HEK293 (cell line): ENCODE measurements around the gene MBTD1.

Experiments
- ATF2 ChIP-seq: fragments of 450-650 bp; formaldehyde crosslinking; IDR thresholded peaks from 2 replicates; pipeline ENCODE4 v1.5.1; 2016; ENCODE audit warnings: missing biosample characterization, missing genetic modification characterization, low read depth
- BCL11B ChIP-seq: fragments of 450-650 bp; formaldehyde crosslinking; IDR thresholded peaks from 2 replicates; pipeline ENCODE4 v1.5.1; 2016; ENCODE audit warnings: low read depth, missing biosample characterization, missing genetic modification characterization
- EGR2 ChIP-seq: fragments of 450-650 bp; formaldehyde crosslinking; IDR thresholded peaks from 2 replicates; pipeline ENCODE4 v1.5.1; 2016; ENCODE audit warnings: low read depth, missing biosample characterization, missing genetic modification characterization
- HOXD13 ChIP-seq: sonication (generic); formaldehyde crosslinking; IDR thresholded peaks from 2 replicates; pipeline ENCODE4 v1.8.0; 2022; ENCODE audit warnings: missing genetic modification reagents, borderline replicate concordance
- KLF10 ChIP-seq: fragments of 450-650 bp; IDR thresholded peaks from 2 replicates; pipeline ENCODE4 v1.5.1; 2018; ENCODE audit warnings: missing biosample characterization, mild to moderate bottlenecking, missing genetic modification characterization
- KLF7 ChIP-seq: fragments of 450-650 bp; formaldehyde crosslinking; IDR thresholded peaks from 2 replicates; pipeline ENCODE4 v1.5.1; 2016; ENCODE audit warnings: missing biosample characterization, missing genetic modification characterization, borderline replicate concordance
- KLF9 ChIP-seq: fragments of 450-650 bp; formaldehyde crosslinking; IDR thresholded peaks from 2 replicates; pipeline ENCODE4 v1.5.1; 2016; ENCODE audit warnings: missing biosample characterization, missing genetic modification characterization, low read depth
- SP7 ChIP-seq: fragments of 450-650 bp; formaldehyde crosslinking; IDR thresholded peaks from 2 replicates; pipeline ENCODE4 v1.5.1; 2016; ENCODE audit warnings: missing biosample characterization, missing genetic modification characterization
- ZEB2 ChIP-seq: fragments of 450-650 bp; formaldehyde crosslinking; IDR thresholded peaks from 2 replicates; pipeline ENCODE4 v1.5.1; 2016; ENCODE audit warnings: missing biosample characterization, missing genetic modification characterization
- ZFHX2 ChIP-seq: fragments of 450-650 bp; formaldehyde crosslinking; conservative IDR thresholded peaks from 2 replicates; pipeline ENCODE4 v1.5.1; 2016; ENCODE audit warnings: missing biosample characterization, missing genetic modification characterization
- ZFP69B ChIP-seq: fragments of 450-650 bp; formaldehyde crosslinking; IDR thresholded peaks from 2 replicates; pipeline ENCODE4 v1.5.1; 2016; ENCODE audit warnings: missing biosample characterization, missing genetic modification characterization
- ZNF112 ChIP-seq: fragments of 450-650 bp; formaldehyde crosslinking; IDR thresholded peaks from 2 replicates; pipeline ENCODE4 v1.5.0; 2017; ENCODE audit warnings: missing biosample characterization, missing genetic modification characterization
- ZNF133 ChIP-seq: fragments of 450-650 bp; formaldehyde crosslinking; IDR thresholded peaks from 2 replicates; pipeline ENCODE4 v1.5.1; 2016; ENCODE audit warnings: missing biosample characterization, missing genetic modification characterization
- ZNF174 ChIP-seq: fragments of 450-650 bp; formaldehyde crosslinking; IDR thresholded peaks from 2 replicates; pipeline ENCODE4 v1.5.0; 2017; ENCODE audit warnings: missing biosample characterization, mild to moderate bottlenecking, missing genetic modification characterization
- ZNF184 ChIP-seq: fragments of 450-650 bp; IDR thresholded peaks from 2 replicates; pipeline ENCODE4 v1.5.1; 2018; ENCODE audit warnings: missing biosample characterization, mild to moderate bottlenecking, missing genetic modification characterization
- ZNF19 ChIP-seq: fragments of 450-650 bp; formaldehyde crosslinking; IDR thresholded peaks from 2 replicates; pipeline ENCODE4; 2016; ENCODE audit warnings: missing biosample characterization, missing genetic modification characterization, low read depth
- ZNF239 ChIP-seq: fragments of 450-650 bp; formaldehyde crosslinking; IDR thresholded peaks from 2 replicates; pipeline ENCODE4 v1.5.1; 2016; ENCODE audit warnings: missing biosample characterization, missing genetic modification characterization
- ZNF280D ChIP-seq: fragments of 450-650 bp; formaldehyde crosslinking; IDR thresholded peaks from 2 replicates; pipeline ENCODE4 v1.5.1; 2016; ENCODE audit warnings: missing biosample characterization, missing genetic modification characterization
- ZNF37A ChIP-seq: fragments of 450-650 bp; IDR thresholded peaks from 2 replicates; pipeline ENCODE4 v1.5.1; 2018; ENCODE audit warnings: missing biosample characterization, missing genetic modification characterization
- ZNF391 ChIP-seq: fragments of 450-650 bp; formaldehyde crosslinking; IDR thresholded peaks from 2 replicates; pipeline ENCODE4 v1.5.1; 2016; ENCODE audit warnings: low read depth, missing biosample characterization, missing genetic modification characterization, borderline replicate concordance
- ZNF473 ChIP-seq: fragments of 450-650 bp; formaldehyde crosslinking; IDR thresholded peaks from 2 replicates; pipeline ENCODE4 v1.5.1; 2017; ENCODE audit warnings: missing biosample characterization, missing genetic modification characterization
- ZNF48 ChIP-seq: fragments of 450-650 bp; formaldehyde crosslinking; IDR thresholded peaks from 2 replicates; pipeline ENCODE4 v1.5.1; 2016; ENCODE audit warnings: missing biosample characterization, missing genetic modification characterization
- ZNF639 ChIP-seq: fragments of 450-650 bp; formaldehyde crosslinking; IDR thresholded peaks from 2 replicates; pipeline ENCODE4 v1.5.1; 2016; ENCODE audit warnings: missing biosample characterization, missing genetic modification characterization
- ZNF654 ChIP-seq: fragments of 450-650 bp; formaldehyde crosslinking; IDR thresholded peaks from 2 replicates; pipeline ENCODE4 v1.5.1; 2016; ENCODE audit warnings: low read depth, missing biosample characterization, missing genetic modification characterization
- ZNF747 ChIP-seq: fragments of 450-650 bp; formaldehyde crosslinking; IDR thresholded peaks from 2 replicates; pipeline ENCODE4 v1.5.1; 2016; ENCODE audit warnings: missing biosample characterization, missing genetic modification characterization
- ZNF785 ChIP-seq: fragments of 450-650 bp; formaldehyde crosslinking; IDR thresholded peaks from 2 replicates; pipeline ENCODE4 v1.5.1; 2016; ENCODE audit warnings: missing biosample characterization, missing genetic modification characterization
- ZSCAN23 ChIP-seq: fragments of 450-650 bp; formaldehyde crosslinking; IDR thresholded peaks from 2 replicates; pipeline ENCODE4 v1.5.1; 2016; ENCODE audit warnings: missing biosample characterization, missing genetic modification characterization
- TF ChIP-seq, protein P1 (sequence below): fragments of 450-650 bp; formaldehyde crosslinking; IDR thresholded peaks from 2 replicates; pipeline ENCODE4 v1.5.1; 2016; ENCODE audit warnings: missing biosample characterization, missing genetic modification characterization
- TF ChIP-seq, protein P2 (sequence below): fragments of 450-650 bp; formaldehyde crosslinking; IDR thresholded peaks from 2 replicates; pipeline ENCODE4 v1.5.1; 2017; ENCODE audit warnings: missing biosample characterization, mild to moderate bottlenecking, missing genetic modification characterization, moderate library complexity
- TF ChIP-seq, protein P3 (sequence below): fragments of 450-650 bp; formaldehyde crosslinking; IDR thresholded peaks from 2 replicates; pipeline ENCODE4 v1.5.1; 2016; ENCODE audit warnings: missing biosample characterization, missing genetic modification characterization, borderline replicate concordance

The MBTD1 gene

GRCh38 chr17:51259564-51260236, at the start of gene MBTD1 (continued):
- TF ChIP-seq, protein P1, sequence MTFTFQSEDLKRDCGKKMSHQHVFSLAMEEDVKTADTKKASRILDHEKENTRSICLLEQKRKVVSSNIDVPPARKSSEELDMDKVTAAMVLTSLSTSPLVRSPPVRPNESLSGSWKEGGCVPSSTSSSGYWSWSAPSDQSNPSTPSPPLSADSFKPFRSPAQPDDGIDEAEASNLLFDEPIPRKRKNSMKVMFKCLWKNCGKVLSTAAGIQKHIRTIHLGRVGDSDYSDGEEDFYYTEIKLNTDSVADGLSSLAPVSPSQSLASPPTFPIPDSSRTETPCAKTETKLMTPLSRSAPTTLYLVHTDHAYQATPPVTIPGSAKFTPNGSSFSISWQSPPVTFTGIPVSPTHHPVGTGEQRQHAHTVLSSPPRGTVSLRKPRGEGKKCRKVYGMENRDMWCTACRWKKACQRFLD (tag by site-specific recombination), result no peak
- TF ChIP-seq KLF10 (tag by site-specific recombination) (no peak), ZNF174 (tag by site-specific recombination) (no peak), ZNF785 (tag by site-specific recombination) (no peak), ZSCAN23 (no peak), ZNF639 (tag by site-specific recombination) (no peak; the same call in 1 of the 2 replicates), ZNF19 (no peak), HOXD13 (CRISPR knock-in tag) (no peak), ZNF280D (no peak), ATF2 (no peak), ZNF48 (tag by site-specific recombination) (no peak), ZNF184 (tag by site-specific recombination) (no peak), ZNF37A (tag by site-specific recombination) (no peak), ZNF112 (no peak), ZFP69B (tag by site-specific recombination) (peak; percentile 88), ZNF654 (tag by site-specific recombination) (no peak), ZFHX2 (tag by site-specific recombination) (no peak), ZNF239 (tag by site-specific recombination) (no peak), ZNF391 (tag by site-specific recombination) (no peak), ZNF473 (tag by site-specific recombination) (no peak), ZNF133 (no peak), EGR2 (tag by site-specific recombination) (no peak), KLF7 (tag by site-specific recombination) (peak; percentile 53; the same call in 1 of the 2 replicates), KLF9 (tag by site-specific recombination) (peak; percentile 44; the same call in 1 of the 2 replicates), ZEB2 (tag by site-specific recombination) (no peak; the same call in 1 of the 2 replicates), ZNF747 (tag by site-specific recombination) (no peak), BCL11B (tag by site-specific recombination) (no peak), SP7 (tag by site-specific recombination) (no peak)
- TF ChIP-seq, protein P2, sequence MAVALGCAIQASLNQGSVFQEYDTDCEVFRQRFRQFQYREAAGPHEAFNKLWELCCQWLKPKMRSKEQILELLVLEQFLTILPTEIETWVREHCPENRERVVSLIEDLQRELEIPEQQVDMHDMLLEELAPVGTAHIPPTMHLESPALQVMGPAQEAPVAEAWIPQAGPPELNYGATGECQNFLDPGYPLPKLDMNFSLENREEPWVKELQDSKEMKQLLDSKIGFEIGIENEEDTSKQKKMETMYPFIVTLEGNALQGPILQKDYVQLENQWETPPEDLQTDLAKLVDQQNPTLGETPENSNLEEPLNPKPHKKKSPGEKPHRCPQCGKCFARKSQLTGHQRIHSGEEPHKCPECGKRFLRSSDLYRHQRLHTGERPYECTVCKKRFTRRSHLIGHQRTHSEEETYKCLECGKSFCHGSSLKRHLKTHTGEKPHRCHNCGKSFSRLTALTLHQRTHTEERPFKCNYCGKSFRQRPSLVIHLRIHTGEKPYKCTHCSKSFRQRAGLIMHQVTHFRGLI (tag by site-specific recombination), result no peak
- TF ChIP-seq, protein P3, sequence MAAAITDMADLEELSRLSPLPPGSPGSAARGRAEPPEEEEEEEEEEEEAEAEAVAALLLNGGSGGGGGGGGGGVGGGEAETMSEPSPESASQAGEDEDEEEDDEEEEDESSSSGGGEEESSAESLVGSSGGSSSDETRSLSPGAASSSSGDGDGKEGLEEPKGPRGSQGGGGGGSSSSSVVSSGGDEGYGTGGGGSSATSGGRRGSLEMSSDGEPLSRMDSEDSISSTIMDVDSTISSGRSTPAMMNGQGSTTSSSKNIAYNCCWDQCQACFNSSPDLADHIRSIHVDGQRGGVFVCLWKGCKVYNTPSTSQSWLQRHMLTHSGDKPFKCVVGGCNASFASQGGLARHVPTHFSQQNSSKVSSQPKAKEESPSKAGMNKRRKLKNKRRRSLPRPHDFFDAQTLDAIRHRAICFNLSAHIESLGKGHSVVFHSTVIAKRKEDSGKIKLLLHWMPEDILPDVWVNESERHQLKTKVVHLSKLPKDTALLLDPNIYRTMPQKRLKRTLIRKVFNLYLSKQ (tag by site-specific recombination), result no peak
